GM08714 (cell line): ENCODE results near the gene TYW3.
A peak's percentile ranks its signal among the peaks of the same experiment; 100 is the strongest.
"Not testable (repeated sequence)": the region's sequence is repeated elsewhere in the genome, so short reads cannot be mapped to it uniquely, and the experiment has no call there.

Experiments
- H3K4me3 ChIP-seq: fragments of 200-500 bp; sonication (Bioruptor generic); 2 replicates; pipeline ENCODE4 v1.5.1; 2014; ENCODE audit warnings: mild to moderate bottlenecking, low read length, inconsistent platforms
- ZNF274 ChIP-seq: IDR thresholded peaks from 2 replicates; pipeline ENCODE4 v1.6.1; 2012; ENCODE audit warnings: mild to moderate bottlenecking, low read depth, low read length

TYW3 gene

DNA sequence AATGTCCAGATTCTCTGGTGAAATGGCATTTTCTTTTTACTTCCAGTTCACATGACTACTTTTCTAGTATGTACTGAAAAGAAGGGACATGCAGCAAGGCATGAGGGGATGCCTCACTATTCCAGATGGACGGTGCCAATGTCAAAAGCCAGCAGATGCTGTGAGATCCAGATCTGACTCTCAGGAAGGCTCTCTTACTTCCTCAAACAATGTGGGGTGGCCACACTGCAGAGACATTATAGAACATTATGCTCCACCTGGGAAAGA is 17.8 kb upstream of the TYW3 start:
- H3K4me3 ChIP-seq: no peak overlapping the region
- TF ChIP-seq ZNF274: no peak

DNA sequence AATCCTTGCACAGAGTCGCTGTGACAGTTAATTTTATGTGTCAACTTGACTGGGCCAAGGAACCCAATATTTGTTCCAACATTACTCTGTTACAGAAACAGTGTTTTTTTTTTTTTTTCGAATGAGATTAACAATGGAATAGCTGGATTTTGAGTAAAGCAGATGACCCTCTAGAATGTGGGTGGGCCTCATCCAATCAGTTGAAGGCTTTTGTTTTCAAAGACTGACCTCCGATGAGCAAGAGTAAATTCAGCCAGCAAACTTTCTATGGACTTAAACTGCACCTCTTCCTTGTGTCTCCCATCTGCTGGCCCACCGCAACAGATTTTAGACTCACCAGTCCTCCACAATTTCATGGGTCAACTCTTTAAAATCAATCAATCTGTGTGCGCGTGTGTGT is 17.1 kb upstream of the TYW3 start:
- TF ChIP-seq ZNF274: no peak
- no peak overlapping the region for H3K4me3 ChIP-seq

DNA sequence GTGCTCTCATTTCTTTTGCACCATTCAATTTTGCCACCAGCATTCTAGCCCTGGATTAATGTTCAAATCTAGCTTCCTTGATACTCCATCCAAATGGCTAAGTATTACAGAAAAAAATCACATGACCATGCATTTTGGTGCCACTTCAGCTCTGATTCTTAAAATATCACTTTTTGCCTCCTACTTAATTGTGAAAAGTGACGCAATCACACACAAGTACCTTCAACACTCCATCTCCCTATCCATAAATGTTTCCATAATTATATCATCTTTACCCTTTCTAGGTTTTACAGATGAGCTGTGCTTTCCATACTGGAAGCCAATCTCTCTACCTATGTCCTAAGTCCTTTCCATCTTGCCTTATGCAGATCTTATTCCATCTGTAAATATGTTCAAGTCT is 16.1 kb upstream of the TYW3 start:
- no peak overlapping the region for H3K4me3 ChIP-seq
- no peak for TF ChIP-seq ZNF274

DNA sequence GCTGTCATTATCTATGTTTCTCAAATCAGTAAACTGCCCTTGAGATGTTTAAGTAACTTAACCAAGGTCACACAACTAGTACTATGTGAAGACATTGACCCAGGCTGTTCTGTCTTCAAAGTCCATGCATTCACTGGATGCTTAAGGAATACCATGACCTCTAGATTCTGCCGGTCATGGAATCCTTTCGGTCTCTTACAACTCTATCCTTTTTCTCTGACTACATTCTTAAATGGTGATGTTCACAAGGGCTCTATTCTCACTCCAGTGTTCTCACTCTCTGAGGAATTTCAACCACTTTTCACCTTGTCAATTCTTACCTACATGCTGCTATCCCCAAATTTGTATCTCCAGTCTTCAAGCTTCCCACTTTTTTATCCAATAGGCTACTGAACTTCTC is 15.3 kb upstream of the TYW3 start:
- H3K4me3 ChIP-seq: no peak overlapping the region
- TF ChIP-seq ZNF274: no peak

DNA sequence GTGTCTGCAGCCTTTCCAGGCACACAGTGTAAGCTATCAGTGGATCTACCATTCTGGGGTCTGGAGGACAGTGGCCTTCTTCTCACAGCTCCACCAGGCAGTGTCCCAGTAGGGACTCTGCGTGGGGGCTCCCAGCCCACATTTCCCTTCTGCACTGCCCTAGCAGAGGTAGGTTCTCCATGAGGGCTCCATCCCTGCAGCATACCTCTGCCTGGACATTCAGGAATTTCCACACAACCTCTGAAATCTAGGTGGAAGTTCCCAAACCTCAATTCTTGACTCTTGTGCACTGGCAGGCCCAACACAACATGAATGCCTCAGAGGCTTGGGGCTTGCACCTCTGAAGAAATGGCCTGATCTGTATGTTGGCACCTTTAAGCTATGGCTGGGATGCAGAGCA is 6.9 kb upstream of the TYW3 start:
- TF ChIP-seq ZNF274: no peak
- H3K4me3 ChIP-seq: no peak overlapping the region

DNA sequence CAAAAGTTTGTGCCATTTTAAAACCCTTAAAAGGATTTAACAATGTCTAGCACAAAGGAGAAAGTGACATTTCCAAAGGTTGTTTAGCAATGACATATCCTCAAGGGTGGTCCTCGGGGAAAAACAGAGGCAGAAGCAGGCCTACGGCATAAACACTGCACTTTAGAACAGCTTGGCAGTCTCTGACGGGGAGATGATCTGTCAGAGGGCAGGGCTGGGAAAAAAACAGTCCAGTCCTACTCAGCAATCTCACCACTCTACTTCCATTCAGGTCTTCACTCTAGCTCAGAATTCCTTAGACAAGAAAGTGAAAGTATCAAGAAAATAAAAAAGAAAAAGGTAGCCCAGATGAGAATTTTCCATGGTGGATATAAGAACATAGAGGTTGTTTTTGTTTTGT is 4.2 kb upstream of the TYW3 start:
- TF ChIP-seq ZNF274: no peak

DNA sequence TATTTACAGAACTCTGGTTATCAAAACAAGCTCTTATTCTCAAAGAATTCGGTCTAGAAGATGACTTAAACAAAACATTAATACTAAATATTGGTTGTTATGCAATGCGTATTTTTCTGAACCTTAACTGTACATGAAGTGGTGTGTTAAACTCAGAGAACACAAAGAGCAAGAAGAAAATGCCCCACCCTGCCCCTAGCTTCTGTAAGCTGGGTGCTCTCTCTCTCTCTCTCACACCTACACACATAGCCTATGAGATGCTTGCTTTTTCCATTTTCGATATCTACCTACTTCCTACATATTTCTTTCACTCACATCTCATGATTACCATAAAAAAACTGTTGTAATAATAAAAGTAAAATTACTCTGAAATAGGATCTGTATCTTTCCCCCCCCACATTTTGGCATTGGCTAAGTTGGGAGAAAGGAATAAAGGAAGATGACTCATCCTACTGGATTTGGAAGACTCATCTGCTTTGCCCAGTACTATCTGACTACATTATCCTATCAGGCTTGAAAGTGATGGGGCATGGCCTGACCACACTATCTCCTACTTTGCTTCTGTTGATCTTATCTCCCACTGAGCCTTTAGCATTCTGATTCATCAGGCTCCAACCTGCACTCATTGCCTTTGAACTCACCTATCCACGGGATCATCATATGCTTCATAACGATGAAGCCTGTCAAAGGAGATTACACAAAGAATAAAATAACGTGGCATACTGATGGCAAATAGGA is 3.0 kb upstream of the TYW3 start:
- TF ChIP-seq ZNF274: no peak
- H3K4me3 ChIP-seq: 0 out of 2 replicates have a peak overlapping the region, but pooled peaks have one; percentile 6

More for the DNA sequence above, 4.2 kb upstream of the TYW3 start:
- no peak overlapping the region for H3K4me3 ChIP-seq

DNA sequence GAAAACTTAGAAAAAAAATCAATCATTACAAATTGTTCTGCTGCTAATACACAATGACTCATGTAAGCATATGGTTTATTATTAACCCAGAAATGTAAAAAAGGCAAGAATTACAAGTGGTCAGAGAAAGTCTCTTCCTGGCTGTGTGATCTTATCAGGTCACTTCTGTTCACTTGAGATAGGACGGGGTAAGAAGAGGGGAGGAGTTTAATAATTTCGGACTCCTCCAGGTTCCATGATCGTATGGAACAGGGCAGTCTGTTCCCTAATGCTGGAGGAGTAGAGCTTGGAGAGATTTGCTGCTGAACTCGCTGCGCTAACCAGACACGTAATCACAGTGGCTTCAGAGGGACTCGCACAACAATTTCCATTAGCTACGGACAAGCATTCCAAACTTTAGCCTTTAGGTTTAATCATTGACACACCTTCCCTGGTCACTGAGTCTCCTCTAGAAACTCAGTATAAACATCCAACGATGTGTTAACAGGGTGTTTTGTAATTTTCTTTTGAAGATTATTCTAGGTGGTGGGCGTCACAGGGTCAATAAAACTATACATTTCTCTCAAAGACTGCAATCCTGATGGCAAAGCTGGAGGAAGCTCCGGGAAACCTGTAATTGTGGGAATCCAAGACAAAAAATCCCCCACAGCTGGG is 1.4 kb upstream of the TYW3 start:
- H3K4me3 ChIP-seq: peak overlapping the region; percentile 91
- TF ChIP-seq ZNF274: no peak

DNA sequence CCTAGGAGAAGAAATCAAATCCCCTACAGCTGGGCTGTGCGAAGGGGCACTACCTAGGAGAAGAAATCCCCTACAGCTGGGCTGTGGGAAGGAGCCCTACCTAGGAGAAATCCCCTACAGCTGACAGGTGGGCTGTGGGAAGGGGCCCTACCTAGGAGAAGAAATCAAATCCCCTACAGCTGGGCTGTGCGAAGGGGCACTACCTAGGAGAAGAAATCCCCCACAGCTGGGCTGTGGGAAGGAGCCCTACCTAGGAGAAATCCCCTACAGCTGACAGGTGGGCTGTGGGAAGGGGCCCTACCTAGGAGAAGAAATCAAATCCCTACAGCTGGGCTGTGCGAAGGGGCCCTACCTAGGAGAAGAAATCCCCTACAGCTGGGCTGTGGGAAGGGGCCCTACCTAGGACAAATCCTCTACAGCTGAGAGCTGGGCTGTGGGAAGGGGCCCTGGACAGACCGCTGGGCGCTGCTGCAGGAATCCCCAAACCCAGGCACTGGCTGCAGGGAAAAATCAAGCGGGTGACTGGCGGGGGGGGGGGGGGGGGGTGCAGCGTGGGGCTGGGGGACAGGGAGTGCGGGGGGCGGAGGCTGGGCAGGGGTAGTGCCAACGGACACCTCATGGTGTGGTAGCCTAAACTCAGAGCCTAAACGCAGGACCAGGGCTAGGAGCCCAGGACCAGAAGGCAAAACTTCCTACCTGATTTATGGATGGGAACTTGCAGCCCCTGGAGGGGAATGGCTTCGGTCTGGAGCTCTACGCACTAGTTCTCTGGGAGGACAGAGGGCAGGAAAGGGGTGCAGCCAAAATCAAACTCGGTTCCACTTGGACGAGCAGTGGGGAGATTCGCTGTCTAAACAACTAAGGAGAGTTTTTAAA is 643 bp upstream of the TYW3 start:
- H3K4me3 ChIP-seq: peak overlapping the region; percentile 91

DNA sequence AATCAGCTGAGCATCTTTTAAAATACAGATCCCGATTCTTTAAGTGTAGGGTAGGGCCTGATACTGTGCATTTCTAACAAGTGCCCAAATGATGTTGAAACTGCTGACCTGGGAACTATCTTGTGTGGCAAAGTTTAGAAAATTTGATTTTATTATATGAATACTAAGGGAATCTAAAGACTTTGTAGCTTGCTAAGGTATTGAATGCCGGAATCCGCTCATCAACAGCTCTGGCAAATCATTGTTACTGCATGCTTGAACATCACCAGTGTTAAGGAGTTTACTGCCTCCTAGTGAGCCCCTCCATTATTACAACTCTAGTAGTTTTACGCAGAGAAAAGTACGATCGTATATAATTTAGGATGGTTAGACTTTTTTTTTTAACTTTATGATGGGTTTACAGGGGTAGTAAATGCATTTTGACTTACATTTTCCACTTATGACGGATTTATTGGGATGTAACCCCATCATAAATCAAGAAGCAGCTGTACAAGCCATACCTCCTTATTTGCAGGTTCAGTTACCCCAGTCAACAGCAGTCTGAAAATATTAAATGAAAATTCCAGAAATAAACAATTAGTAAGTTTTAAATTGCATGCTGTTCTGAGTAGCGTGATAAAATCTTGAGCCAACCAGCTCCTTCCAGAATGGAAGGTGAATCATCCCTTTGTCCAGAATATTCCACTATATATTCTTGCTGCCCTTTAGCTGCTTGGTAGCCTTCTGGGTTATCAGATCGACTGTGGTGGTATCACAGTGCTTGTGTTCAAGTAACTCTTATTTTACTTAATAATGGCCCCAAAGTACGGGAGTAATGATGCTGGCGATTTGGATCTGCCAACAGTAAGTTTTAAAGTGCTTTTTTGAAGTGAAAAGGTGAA is 892 bp downstream of the TYW3 start:
- TF ChIP-seq ZNF274: no peak
- peak overlapping the region; percentile 91 for H3K4me3 ChIP-seq

DNA sequence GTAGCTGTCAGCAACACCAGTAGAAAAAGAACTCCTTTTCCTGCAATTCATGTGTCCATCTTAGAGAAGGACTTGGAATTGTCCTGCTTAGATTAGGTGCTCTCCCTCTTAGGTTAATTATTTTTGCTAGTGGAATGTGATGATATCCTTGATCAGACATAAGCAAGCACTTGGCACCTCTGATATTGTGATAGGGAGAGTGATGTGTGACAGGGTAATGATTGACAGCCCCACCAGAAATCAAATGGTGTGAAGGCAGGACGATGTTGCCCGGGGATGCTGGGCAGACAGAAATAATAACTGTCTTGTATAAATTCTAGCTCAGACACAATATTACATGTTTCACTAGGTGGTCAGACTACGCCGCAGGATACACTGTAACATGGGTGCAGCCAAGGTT is 4.4 kb downstream of the TYW3 start:
- no peak for TF ChIP-seq ZNF274
- H3K4me3 ChIP-seq: no peak overlapping the region

DNA sequence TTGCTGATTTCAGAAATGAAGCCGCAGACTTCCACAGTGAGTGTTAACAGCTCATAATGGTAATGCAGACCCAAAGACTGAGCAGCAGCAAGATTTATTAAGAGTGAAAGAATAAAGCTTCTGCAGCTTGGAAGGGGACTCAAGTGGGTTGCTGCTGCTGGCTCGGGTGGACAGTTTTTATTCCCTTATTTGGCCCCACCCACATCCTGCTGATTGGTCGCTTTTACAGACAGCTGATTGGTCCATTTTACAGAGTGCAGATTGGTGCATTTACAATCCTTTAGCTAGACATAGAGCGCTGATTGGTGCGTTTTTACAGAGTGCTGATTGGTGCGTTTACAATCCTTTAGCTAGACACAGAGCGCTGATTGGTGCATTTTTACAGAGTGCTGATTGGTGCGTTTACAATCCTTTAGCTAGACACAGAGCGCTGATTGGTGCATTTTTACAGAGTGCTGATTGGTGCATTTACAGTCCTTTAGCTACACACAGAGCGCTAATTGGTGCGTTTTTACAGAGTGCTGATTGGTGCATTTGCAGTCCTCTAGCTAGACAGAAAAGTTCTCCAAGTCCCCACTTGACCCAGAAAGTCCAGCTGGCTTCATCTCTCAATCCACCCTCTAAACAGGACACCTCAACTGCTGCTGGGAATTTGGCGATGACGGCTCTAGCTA is 7.5 kb downstream of the TYW3 start:
- not testable (repeated sequence) for H3K4me3 ChIP-seq

DNA sequence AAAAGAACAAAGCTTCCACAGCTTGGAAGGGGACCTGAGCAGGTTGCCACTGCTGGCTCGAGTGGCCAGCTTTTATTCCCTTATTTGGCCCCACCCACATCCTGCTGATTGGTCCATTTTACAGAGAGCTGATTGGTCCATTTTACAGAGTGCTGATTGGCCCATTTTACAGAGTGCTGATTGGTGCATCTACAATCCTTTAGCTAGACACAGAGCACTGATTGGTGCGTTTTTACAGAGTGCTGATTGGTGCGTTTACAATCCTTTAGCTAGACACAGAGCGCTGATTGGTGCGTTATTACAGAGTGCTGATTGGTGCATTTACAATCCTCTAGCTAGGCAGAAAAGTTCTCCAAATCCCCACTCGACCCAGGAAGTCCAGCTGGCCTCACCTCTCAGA is 12.3 kb downstream of the TYW3 start:
- H3K4me3 ChIP-seq: not testable (repeated sequence)

DNA sequence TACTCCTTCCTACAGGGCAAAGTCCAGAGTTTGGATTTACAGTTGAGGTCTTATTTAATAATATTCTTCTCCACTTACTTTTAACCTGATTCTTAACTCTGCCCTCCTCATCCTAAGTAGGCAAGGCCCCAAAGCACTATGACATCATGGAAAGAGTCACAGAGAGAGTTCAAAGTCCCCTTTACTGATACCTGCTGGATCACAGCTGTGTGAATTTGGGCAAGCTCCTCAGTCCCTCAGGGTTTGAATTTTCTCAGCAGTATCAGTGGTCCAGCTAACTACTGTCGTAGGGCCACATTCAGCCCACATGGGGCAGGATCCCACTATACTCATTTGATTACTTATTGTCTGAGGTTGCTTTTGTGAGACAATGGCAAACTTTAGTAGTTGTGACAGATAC is 16.0 kb downstream of the TYW3 start:
- H3K4me3 ChIP-seq: no peak overlapping the region
- TF ChIP-seq ZNF274: no peak
